ENCODE data around the gene BACH2. TPM values are rescaled to one million over a fixed set of nuclear protein-coding genes. Genes with fewer than 3 reads are reported as not detected.

BACH2 gene
- total and polyA plus RNA-seq, 2 of the 8 experiments (the other 6 are each of a cell fraction or from before 2014, with no cell fraction given), result 1.9 to 5.9 TPM

- Histone ChIP-seq H4K5ac (ENCODE audit: insufficient read length, low read depth, low read length) (no peak overlapping the region), H3K14ac (ENCODE audit: insufficient read length) (no peak overlapping the region), H3K79me2 (ENCODE audit: control insufficient read depth in 1 of 2, insufficient read depth in 2 of 2, low read length in 2 of 2) (no peaks in the 10 kb centered on the region), H3K27me3 (replicated peaks in 1 of 4; ENCODE audit: control insufficient read depth in 3 of 4, extremely low read depth in 1 of 4, insufficient read depth in 3 of 4, low read length in 3 of 4) (peaks cover 4 to 26% (median 22%) of the 10 kb centered on the region in 4 experiments; a peak in 6 of 7 replicates), H3K18ac (ENCODE audit: extremely low read depth, low read length) (peak overlapping the region; percentile 85; the same call in 1 of the 2 replicates), H3K4ac (replicated peaks; ENCODE audit: insufficient read length, low read depth, low read length) (no peak overlapping the region), H3K56ac (replicated peaks; ENCODE audit: insufficient read length, low read depth, low read length) (no peak overlapping the region), H3K79me1 (ENCODE audit: low read depth, low read length) (no peaks in the 10 kb centered on the region), H2AK5ac (ENCODE audit: low read depth, low read length) (peak overlapping the region; percentile 47; the same call in 1 of the 2 replicates), H2BK120ac (replicated peaks; ENCODE audit: low read depth, low read length) (no peak overlapping the region), H3K9me3 (ENCODE audit: insufficient read depth in 2 of 2, low read depth in 1 of 2, low read length in 1 of 2) (no peaks in the 10 kb centered on the region), H2BK15ac (ENCODE audit: low read length) (peak overlapping the region; percentile 50; the same call in 1 of the 2 replicates), H3K23ac (ENCODE audit: insufficient read length) (no peak overlapping the region), H3K4me1 (replicated peaks in 1 of 4; ENCODE audit: control insufficient read depth in 3 of 4, insufficient read depth in 4 of 4, low read length in 3 of 4) (peaks cover 8 to 17% (median 12%) of the 10 kb centered on the region in 4 experiments), H3K23me2 (ENCODE audit: low read depth, low read length) (peaks cover 19% of the 10 kb centered on the region), H3K4me3 (ENCODE audit: extremely low read depth in 1 of 4, insufficient read depth in 2 of 4, low read depth in 3 of 4, low read length in 4 of 4) (peak overlapping the region in 1 of 4 experiments; percentile 73; a peak in 2 of 8 replicates), H4K91ac (replicated peaks; ENCODE audit: insufficient read length, low read length) (no peak overlapping the region), H3K4me2 (ENCODE audit: insufficient read depth in 1 of 2, low read depth in 2 of 2, low read length in 2 of 2) (peak overlapping the region in 1 of 2 experiments; percentile 99; a peak in 3 of 4 replicates), H2AFZ (ENCODE audit: low read length) (no peak overlapping the region), H4K20me1 (replicated peaks in 1 of 2; ENCODE audit: control insufficient read depth in 1 of 2, insufficient read depth in 2 of 2, low read length in 2 of 2) (peaks cover 5 to 7% of the 10 kb centered on the region in 2 experiments), H2BK5ac (ENCODE audit: low read depth, low read length) (peak overlapping the region; percentile 72; the same call in 1 of the 2 replicates), H3K27ac (ENCODE audit: low read depth, low read length) (no peak overlapping the region), H2BK20ac (ENCODE audit: low read length) (peak overlapping the region; percentile 92), H2BK12ac (ENCODE audit: low read depth, low read length) (peak overlapping the region; percentile 45), H3K9ac (replicated peaks in 1 of 4; ENCODE audit: extremely low read depth in 1 of 4, low read depth in 3 of 4, low read length in 3 of 4) (peak overlapping the region in 1 of 4 experiments; percentile 50; a peak in 1 of 7 replicates), H3K36me3 (ENCODE audit: control insufficient read depth in 2 of 4, insufficient read depth in 4 of 4, low read length in 3 of 4) (no peaks in the 10 kb centered on the region), H4K8ac (ENCODE audit: extremely low read depth, insufficient read depth, low read length) (no peak overlapping the region)
- ChIA-PET CTCF (ENCODE audit: partially characterized antibody) (interaction anchor here (0.7 to 16.3 kb wide), 12 partner anchors 8 to 347 kb away, joined by 3 to 234 read pairs (median 4); no protein-coding TSS in a partner anchor), POLR2A (ENCODE audit: partially characterized antibody) (interaction anchor here (0.8 to 2.1 kb wide), 8 partner anchors 10 to 138 kb away, joined by 3 to 8 read pairs (median 3); no protein-coding TSS in a partner anchor)
- DNase-seq (ENCODE audit: low read depth in 1 of 2, low spot score in 2 of 2), result no peak
- no peak for FAIRE-seq
- WGBS, 2 experiments (ENCODE audit: extremely low coverage in 1 of 2, insufficient coverage in 1 of 2, insufficient read length in 1 of 2, insufficient replicate concordance in 2 of 2, low coverage in 1 of 2, low lambda C conversion rate in 2 of 2, missing lambda C conversion rate in 1 of 2), result 83% methylated on average over 9 of the region's 9 CpGs; no CpG with 5 or more reads in 1 of the 2 experiments
- no peak for TF ChIP-seq CBX8 (IDR thresholded peaks at IDR 0.05; ENCODE audit: borderline replicate concordance, low read depth, low read length)
- no peak for TF ChIP-seq SAP30 (IDR thresholded peaks at IDR 0.05; ENCODE audit: insufficient read depth, insufficient replicate concordance, low read length)
- no peak for TF ChIP-seq POLR2A (IDR thresholded peaks at IDR 0.05; ENCODE audit: control extremely low read depth in 1 of 2, low read depth in 2 of 2, low read length in 2 of 2)
These were observed 1.3 kb upstream of the BACH2 start for GRCh38 chr6:90297867-90298381.
